DND-41 (cell line): ENCODE data around the gene PRDX5.

ENCODE experiments used
- ATAC-seq: fragments of 200-7000 bp; cut with Tn5 transposase; 3 replicates; pipeline ENCODE4 v1.9.1; 2021; ENCODE audit warnings: low read depth; ENCODE audit not compliant: insufficient read depth
- DNase-seq: peaks from one replicate; pipeline ENCODE4 v3.0.0-alpha.2; 2020
- H2AFZ ChIP-seq: 2 replicates; pipeline ENCODE4 v1.6.0; 2012; ENCODE audit warnings: low read depth, low read length
- H3K27ac ChIP-seq: 2 replicates; pipeline ENCODE4 v1.5.1; 2012; ENCODE audit warnings: low read length, inconsistent platforms
- H3K27me3 ChIP-seq: fragments of 200-600 bp; sonication (generic); 2 replicates; pipeline ENCODE4 v1.6.0; 2012; ENCODE audit warnings: low read length, mild to moderate bottlenecking, inconsistent platforms; ENCODE audit not compliant: insufficient read depth, poor library complexity
- H3K36me3 ChIP-seq: 2 replicates; pipeline ENCODE4 v1.5.1; 2012; ENCODE audit warnings: low read length, inconsistent platforms; ENCODE audit not compliant: insufficient read depth
- H3K4me1 ChIP-seq: 2 replicates; pipeline ENCODE4 v1.5.1; 2012; ENCODE audit warnings: mild to moderate bottlenecking, low read length; ENCODE audit not compliant: insufficient read depth
- H3K4me2 ChIP-seq: 2 replicates; pipeline ENCODE4 v1.6.0; 2012; ENCODE audit warnings: mild to moderate bottlenecking, moderate library complexity, low read length, inconsistent platforms; ENCODE audit not compliant: insufficient read depth
- H3K4me3 ChIP-seq, 2 experiments: fragments of 200-600 bp in 1 of 2; shearing (Covaris generic) in 1 of 2; 2 replicates each; pipeline ENCODE4 v1.5.1; 2012 to 2016; ENCODE audit warnings: inconsistent platforms in 2 of 2, low read length in 2 of 2, mild to moderate bottlenecking in 2 of 2, low read depth in 1 of 2, moderate library complexity in 1 of 2
- H3K79me2 ChIP-seq: 2 replicates; pipeline ENCODE4 v1.6.0; 2012; ENCODE audit warnings: low read length, inconsistent platforms; ENCODE audit not compliant: insufficient read depth
- H3K9ac ChIP-seq: 2 replicates; pipeline ENCODE4 v1.6.0; 2012; ENCODE audit warnings: low read depth, mild to moderate bottlenecking, inconsistent platforms, low read length, moderate library complexity
- H3K9me3 ChIP-seq: 2 replicates; pipeline ENCODE4 v1.5.1; 2012; ENCODE audit warnings: low read length, moderate library complexity, mild to moderate bottlenecking, inconsistent platforms; ENCODE audit not compliant: insufficient read depth, severe bottlenecking
- H4K20me1 ChIP-seq: 2 replicates; pipeline ENCODE4 v1.6.0; 2012; ENCODE audit warnings: low read length; ENCODE audit not compliant: insufficient read depth
- EZH2 ChIP-seq: IDR thresholded peaks from 3 replicates; pipeline ENCODE4 v1.6.1; 2012; ENCODE audit warnings: borderline replicate concordance, low read depth, mild to moderate bottlenecking, moderate library complexity, low read length, inconsistent platforms; ENCODE audit not compliant: severe bottlenecking
- TF ChIP-seq, protein P1 (sequence below): IDR thresholded peaks from 2 replicates; pipeline ENCODE4 v1.5.1; 2012; ENCODE audit warnings: borderline replicate concordance, low read length, moderate library complexity, mild to moderate bottlenecking; ENCODE audit not compliant: poor library complexity, severe bottlenecking; ENCODE audit errors: extremely low read depth

PRDX5 gene

GRCh38 chr11:64351136-64351631, 33.3 kb downstream of the PRDX5 start:
- Histone ChIP-seq H3K9me3 (no peaks in the 10 kb centered on the region), H4K20me1 (no peaks in the 10 kb centered on the region), H3K79me2 (no peaks in the 10 kb centered on the region), H3K4me3 (no peak overlapping the region), H3K27me3 (no peaks in the 10 kb centered on the region), H3K4me2 (no peak overlapping the region), H3K9ac (no peak overlapping the region), H3K4me1 (no peaks in the 10 kb centered on the region), H3K36me3 (no peaks in the 10 kb centered on the region), H3K27ac (no peak overlapping the region), H2AFZ (no peak overlapping the region)
- ATAC-seq: no peak
- TF ChIP-seq EZH2: no peak
- TF ChIP-seq, protein P1, sequence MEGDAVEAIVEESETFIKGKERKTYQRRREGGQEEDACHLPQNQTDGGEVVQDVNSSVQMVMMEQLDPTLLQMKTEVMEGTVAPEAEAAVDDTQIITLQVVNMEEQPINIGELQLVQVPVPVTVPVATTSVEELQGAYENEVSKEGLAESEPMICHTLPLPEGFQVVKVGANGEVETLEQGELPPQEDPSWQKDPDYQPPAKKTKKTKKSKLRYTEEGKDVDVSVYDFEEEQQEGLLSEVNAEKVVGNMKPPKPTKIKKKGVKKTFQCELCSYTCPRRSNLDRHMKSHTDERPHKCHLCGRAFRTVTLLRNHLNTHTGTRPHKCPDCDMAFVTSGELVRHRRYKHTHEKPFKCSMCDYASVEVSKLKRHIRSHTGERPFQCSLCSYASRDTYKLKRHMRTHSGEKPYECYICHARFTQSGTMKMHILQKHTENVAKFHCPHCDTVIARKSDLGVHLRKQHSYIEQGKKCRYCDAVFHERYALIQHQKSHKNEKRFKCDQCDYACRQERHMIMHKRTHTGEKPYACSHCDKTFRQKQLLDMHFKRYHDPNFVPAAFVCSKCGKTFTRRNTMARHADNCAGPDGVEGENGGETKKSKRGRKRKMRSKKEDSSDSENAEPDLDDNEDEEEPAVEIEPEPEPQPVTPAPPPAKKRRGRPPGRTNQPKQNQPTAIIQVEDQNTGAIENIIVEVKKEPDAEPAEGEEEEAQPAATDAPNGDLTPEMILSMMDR: no peak
- DNase-seq: no peak

DNA sequence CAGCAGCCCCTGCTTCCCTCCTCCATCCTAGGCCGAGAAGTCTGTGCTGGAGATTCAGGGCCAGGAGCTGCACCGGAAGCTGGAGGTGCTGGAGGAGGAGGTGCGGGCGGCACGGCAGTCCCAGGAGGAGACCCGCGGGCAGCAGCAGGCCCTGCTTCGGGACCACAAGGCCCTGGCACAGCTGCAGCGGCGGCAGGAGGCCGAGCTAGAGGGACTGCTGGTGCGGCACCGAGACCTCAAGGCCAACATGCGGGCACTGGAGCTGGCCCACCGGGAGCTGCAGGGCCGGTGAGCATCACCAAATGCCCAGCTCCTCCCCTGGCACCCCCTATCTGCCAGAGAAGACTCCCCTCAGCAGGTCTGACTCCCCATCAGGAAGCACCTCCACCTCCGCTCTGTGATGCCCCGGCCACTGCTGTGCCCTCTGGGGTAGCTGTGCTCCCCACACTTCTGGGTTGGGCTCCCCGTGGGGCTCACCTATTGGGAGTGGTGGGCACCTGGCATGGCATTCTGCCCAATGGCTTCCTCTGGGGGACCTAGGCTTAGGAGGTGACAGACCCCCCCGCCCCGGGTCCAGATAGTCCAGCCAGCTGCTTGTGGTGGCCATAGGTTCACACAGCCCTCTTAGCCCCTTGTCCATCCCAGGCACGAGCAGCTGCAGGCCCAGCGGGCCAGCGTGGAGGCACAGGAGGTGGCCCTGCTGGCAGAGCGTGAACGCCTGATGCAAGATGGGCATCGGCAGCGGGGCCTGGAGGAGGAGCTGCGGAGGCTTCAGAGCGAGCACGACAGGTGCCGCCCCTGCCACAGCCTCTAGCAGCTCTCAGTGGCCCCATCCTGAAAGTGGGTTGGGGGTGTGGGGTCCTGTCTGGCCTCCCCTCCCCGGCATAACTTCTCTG, 34.4 kb downstream of the PRDX5 start:
- ATAC-seq (no peak), DNase-seq (no peak)
- Histone ChIP-seq H3K4me2 (no peak overlapping the region), H3K36me3 (no peaks in the 10 kb centered on the region), H3K9ac (no peak overlapping the region), H3K4me1 (no peaks in the 10 kb centered on the region), H3K27me3 (no peaks in the 10 kb centered on the region), H3K9me3 (no peaks in the 10 kb centered on the region), H3K79me2 (no peaks in the 10 kb centered on the region), H4K20me1 (no peaks in the 10 kb centered on the region), H2AFZ (no peak overlapping the region), H3K27ac (no peak overlapping the region), H3K4me3 (no peak overlapping the region)
- no peak for TF ChIP-seq EZH2
- TF ChIP-seq, protein P1: no peak

DNA sequence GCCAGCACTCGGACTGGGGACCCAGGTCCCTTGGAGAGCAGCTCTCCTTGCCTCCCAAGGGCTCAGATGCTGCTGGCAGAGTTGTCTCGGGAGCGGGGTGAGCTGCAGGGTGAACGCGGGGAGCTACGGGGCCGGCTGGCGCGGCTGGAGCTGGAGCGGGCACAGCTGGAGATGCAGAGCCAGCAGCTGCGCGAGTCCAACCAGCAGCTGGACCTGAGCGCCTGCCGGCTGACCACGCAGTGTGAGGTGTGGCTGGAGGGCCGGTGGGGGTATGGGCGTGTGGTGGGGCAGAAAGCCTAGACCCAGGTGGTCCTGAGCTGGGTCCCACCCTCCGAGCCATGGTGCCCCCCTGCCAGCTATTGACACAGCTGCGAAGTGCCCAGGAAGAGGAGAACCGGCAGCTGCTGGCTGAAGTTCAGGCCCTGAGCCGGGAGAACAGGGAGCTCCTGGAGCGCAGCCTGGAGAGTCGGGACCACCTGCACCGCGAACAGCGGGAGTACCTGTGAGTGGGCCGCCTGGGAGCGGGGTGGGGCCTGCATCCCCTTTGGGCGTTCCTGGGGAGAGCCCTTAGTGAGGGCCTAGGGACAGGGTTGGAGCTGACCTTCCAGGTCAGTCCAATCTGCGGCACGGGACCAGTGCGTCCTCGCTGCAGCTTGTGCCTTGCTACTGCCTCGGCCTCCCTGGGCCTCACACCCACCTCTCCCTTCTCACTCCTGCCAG, 35.2 kb downstream of the PRDX5 start:
- Histone ChIP-seq H3K36me3 (no peaks in the 10 kb centered on the region), H3K9ac (no peak overlapping the region), H3K4me2 (no peak overlapping the region), H3K27me3 (no peaks in the 10 kb centered on the region), H3K27ac (no peak overlapping the region), H2AFZ (no peak overlapping the region), H3K9me3 (no peaks in the 10 kb centered on the region), H4K20me1 (no peaks in the 10 kb centered on the region), H3K79me2 (peaks cover under 1% of the 10 kb centered on the region; the same call in 1 of the 2 replicates), H3K4me1 (peaks cover 5% of the 10 kb centered on the region), H3K4me3 (no peak overlapping the region)
- no peak for TF ChIP-seq EZH2
- TF ChIP-seq, protein P1: no peak
- no peak for DNase-seq
- ATAC-seq: no peak
